ENCODE measurements around the gene SEC61B.

Gene SEC61B

GRCh38 chr9:99178912-99179872 lies 42.9 kb upstream of the SEC61B start:
- Mint-ChIP-seq H3K36me3 (ENCODE audit: low read depth) (no peaks in the 10 kb centered on the region), H3K4me1 (peaks cover 35% of the 10 kb centered on the region), H3K27me3 (ENCODE audit: low read depth) (no peaks in the 10 kb centered on the region), H3K9me3 (no peaks in the 10 kb centered on the region), H3K4me3 (no peak overlapping the region), H3K27ac (peak overlapping the region in 2 of 3 experiments; percentile 14 to 44)
- no peak for TF ChIP-seq CTCF (IDR thresholded peaks at IDR 0.05; ENCODE audit: unreplicated experiment in 3 of 3)

- Mint-ChIP-seq H3K9me3 (no peaks in the 10 kb centered on the region), H3K27ac (no peak overlapping the region), H3K36me3 (ENCODE audit: low read depth) (no peaks in the 10 kb centered on the region), H3K4me3 (no peak overlapping the region), H3K27me3 (ENCODE audit: low read depth) (no peaks in the 10 kb centered on the region), H3K4me1 (peaks cover 38% of the 10 kb centered on the region)
- no peak for TF ChIP-seq CTCF (IDR thresholded peaks at IDR 0.05; ENCODE audit: unreplicated experiment in 3 of 3)
Observed at GRCh38 chr9:99180199-99180598, 41.9 kb upstream of the SEC61B start.

GRCh38 chr9:99180662-99181061 lies 41.4 kb upstream of the SEC61B start:
- Mint-ChIP-seq H3K4me1 (peaks cover 38% of the 10 kb centered on the region), H3K36me3 (ENCODE audit: low read depth) (no peaks in the 10 kb centered on the region), H3K4me3 (no peak overlapping the region), H3K27ac (peak overlapping the region in 1 of 3 experiments; percentile 28), H3K27me3 (ENCODE audit: low read depth) (no peaks in the 10 kb centered on the region), H3K9me3 (no peaks in the 10 kb centered on the region)
- TF ChIP-seq CTCF (IDR thresholded peaks at IDR 0.05; ENCODE audit: unreplicated experiment in 3 of 3): no peak

- H3K4me1 Mint-ChIP-seq: peaks cover 37% of the 10 kb centered on the region
Observed at GRCh38 chr9:99181206-99181605, 40.9 kb upstream of the SEC61B start.

GRCh38 chr9:99181621-99182020 lies 40.5 kb upstream of the SEC61B start:
- Mint-ChIP-seq H3K27ac (no peak overlapping the region), H3K36me3 (ENCODE audit: low read depth) (no peaks in the 10 kb centered on the region), H3K4me3 (no peak overlapping the region), H3K9me3 (no peaks in the 10 kb centered on the region), H3K4me1 (peaks cover 33% of the 10 kb centered on the region), H3K27me3 (ENCODE audit: low read depth) (no peaks in the 10 kb centered on the region)
- TF ChIP-seq CTCF (IDR thresholded peaks at IDR 0.05; ENCODE audit: unreplicated experiment in 3 of 3): no peak

More at GRCh38 chr9:99181206-99181605, 40.9 kb upstream of the SEC61B start:
- no peak overlapping the region for H3K4me3 Mint-ChIP-seq
- no peaks in the 10 kb centered on the region for H3K36me3 Mint-ChIP-seq (ENCODE audit: low read depth)
- no peak for TF ChIP-seq CTCF (IDR thresholded peaks at IDR 0.05; ENCODE audit: unreplicated experiment in 3 of 3)
- no peaks in the 10 kb centered on the region for H3K27me3 Mint-ChIP-seq (ENCODE audit: low read depth)
- peak overlapping the region in 1 of 3 experiments; percentile 28 for H3K27ac Mint-ChIP-seq
- H3K9me3 Mint-ChIP-seq: no peaks in the 10 kb centered on the region
